ENCODE measurements around the gene SLFN5.

SLFN5 gene

GRCh38 chr17:35293151-35293847 lies 50.4 kb downstream of the SLFN5 start:
- Histone ChIP-seq H2AK5ac (ENCODE audit: low read length) (no peak overlapping the region), H2AFZ (ENCODE audit: insufficient read depth, low read length, poor library complexity) (no peak overlapping the region), H3K27ac (ENCODE audit: low read depth, low read length) (no peak overlapping the region), H4K91ac (ENCODE audit: low read depth, low read length) (no peak overlapping the region), H3K9ac (ENCODE audit: low read length) (no peak overlapping the region), H3K79me2 (ENCODE audit: control insufficient read depth, insufficient read depth, low read length, poor library complexity) (no peaks in the 10 kb centered on the region), H3K23ac (ENCODE audit: low read length) (no peak overlapping the region), H3K79me1 (ENCODE audit: low read length) (no peaks in the 10 kb centered on the region), H3K9me3 (ENCODE audit: insufficient read depth, low read depth, low read length) (peaks cover 2% of the 10 kb centered on the region), H2BK12ac (ENCODE audit: low read length) (no peak overlapping the region), H3K18ac (ENCODE audit: low read length) (no peak overlapping the region), H3K27me3 (ENCODE audit: insufficient read depth, low read length) (no peaks in the 10 kb centered on the region), H3K36me3 (ENCODE audit: control insufficient read depth in 1 of 2, insufficient read depth in 2 of 2, low read length in 2 of 2) (no peaks in the 10 kb centered on the region), H4K12ac (ENCODE audit: low read depth, low read length) (no peak overlapping the region), H4K8ac (ENCODE audit: low read depth, low read length) (no peak overlapping the region), H3K4me1 (ENCODE audit: control insufficient read depth in 1 of 2, insufficient read depth in 2 of 2, low read length in 2 of 2) (no peaks in the 10 kb centered on the region), H3K4ac (ENCODE audit: low read depth, low read length) (no peak overlapping the region), H2BK5ac (ENCODE audit: low read depth, low read length, poor library complexity) (no peak overlapping the region), H2BK120ac (ENCODE audit: insufficient read depth, low read length, poor library complexity) (no peak overlapping the region), H3K4me3 (ENCODE audit: low read depth, low read length) (no peak overlapping the region), H3K4me2 (ENCODE audit: low read length) (no peak overlapping the region), H3K14ac (ENCODE audit: low read length) (no peak overlapping the region)
- DNase-seq = peak; percentile 29 to 90
- WGBS (ENCODE audit: extremely low coverage, insufficient coverage, insufficient read length) = no CpG with 5 or more reads among the region's 1 CpG

- H4K12ac ChIP-seq (ENCODE audit: low read depth, low read length) = no peak overlapping the region
- H3K18ac ChIP-seq (ENCODE audit: low read length) = no peak overlapping the region
- no peak overlapping the region for H3K4me3 ChIP-seq (ENCODE audit: low read depth, low read length)
- no peak overlapping the region for H3K9ac ChIP-seq (ENCODE audit: low read length)
- H3K27ac ChIP-seq (ENCODE audit: low read depth, low read length) = no peak overlapping the region
- no peak overlapping the region for H3K23ac ChIP-seq (ENCODE audit: low read length)
- H3K4me1 ChIP-seq (ENCODE audit: control insufficient read depth in 1 of 2, insufficient read depth in 2 of 2, low read length in 2 of 2) = no peaks in the 10 kb centered on the region
- H2BK12ac ChIP-seq (ENCODE audit: low read length) = no peak overlapping the region
- no peaks in the 10 kb centered on the region for H3K79me2 ChIP-seq (ENCODE audit: control insufficient read depth, insufficient read depth, low read length, poor library complexity)
- H4K91ac ChIP-seq (ENCODE audit: low read depth, low read length) = no peak overlapping the region
- H3K79me1 ChIP-seq (ENCODE audit: low read length) = no peaks in the 10 kb centered on the region
- no peak overlapping the region for H2BK5ac ChIP-seq (ENCODE audit: low read depth, low read length, poor library complexity)
- H2BK120ac ChIP-seq (ENCODE audit: insufficient read depth, low read length, poor library complexity) = no peak overlapping the region
- H3K36me3 ChIP-seq (ENCODE audit: control insufficient read depth in 1 of 2, insufficient read depth in 2 of 2, low read length in 2 of 2) = no peaks in the 10 kb centered on the region
- H3K4me2 ChIP-seq (ENCODE audit: low read length) = no peak overlapping the region
- H4K8ac ChIP-seq (ENCODE audit: low read depth, low read length) = no peak overlapping the region
- no peak overlapping the region for H2AFZ ChIP-seq (ENCODE audit: insufficient read depth, low read length, poor library complexity)
- H3K27me3 ChIP-seq (ENCODE audit: insufficient read depth, low read length) = no peaks in the 10 kb centered on the region
- peaks cover 4% of the 10 kb centered on the region for H3K9me3 ChIP-seq (ENCODE audit: insufficient read depth, low read depth, low read length)
- no peak overlapping the region for H2AK5ac ChIP-seq (ENCODE audit: low read length)
- WGBS (ENCODE audit: extremely low coverage, insufficient coverage, insufficient read length) = no CpG with 5 or more reads among the region's 1 CpG
- no peak overlapping the region for H3K14ac ChIP-seq (ENCODE audit: low read length)
- H3K4ac ChIP-seq (ENCODE audit: low read depth, low read length) = no peak overlapping the region
- no peak for DNase-seq
Measured at GRCh38 chr17:35294756-35295155, 51.9 kb downstream of the SLFN5 start.

DNA sequence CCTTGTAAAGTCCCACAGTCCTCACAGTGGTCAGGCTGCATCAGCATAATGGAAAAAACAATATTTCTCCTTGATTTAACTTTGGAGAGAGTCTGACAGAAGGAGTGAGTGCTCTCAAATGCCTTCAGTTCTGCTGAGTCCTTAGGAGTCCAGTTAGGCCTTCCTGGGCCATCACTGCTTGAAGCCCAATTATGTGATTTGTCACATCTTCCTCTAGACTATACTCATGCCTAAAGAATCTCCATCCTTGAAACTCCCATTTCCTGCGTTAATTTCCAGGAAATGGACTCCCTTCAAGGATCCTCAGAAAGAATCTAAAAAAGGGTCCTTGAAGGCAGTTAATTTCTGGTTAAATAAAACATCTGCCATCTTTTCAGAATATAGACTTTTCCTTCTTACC lies 52.8 kb downstream of the SLFN5 start:
- H2BK12ac ChIP-seq (ENCODE audit: low read length) = no peak overlapping the region
- H3K79me2 ChIP-seq (ENCODE audit: control insufficient read depth, insufficient read depth, low read length, poor library complexity) = no peaks in the 10 kb centered on the region
- H4K12ac ChIP-seq (ENCODE audit: low read depth, low read length) = no peak overlapping the region
- no peak for DNase-seq
- H2AK5ac ChIP-seq (ENCODE audit: low read length) = no peak overlapping the region
- H2AFZ ChIP-seq (ENCODE audit: insufficient read depth, low read length, poor library complexity) = no peak overlapping the region
- no peak overlapping the region for H2BK5ac ChIP-seq (ENCODE audit: low read depth, low read length, poor library complexity)
- H3K27me3 ChIP-seq (ENCODE audit: insufficient read depth, low read length) = no peaks in the 10 kb centered on the region
- H3K18ac ChIP-seq (ENCODE audit: low read length) = no peak overlapping the region
- H4K91ac ChIP-seq (ENCODE audit: low read depth, low read length) = no peak overlapping the region
- H3K4me1 ChIP-seq (ENCODE audit: control insufficient read depth in 1 of 2, insufficient read depth in 2 of 2, low read length in 2 of 2) = no peaks in the 10 kb centered on the region
- no peak overlapping the region for H3K4ac ChIP-seq (ENCODE audit: low read depth, low read length)
- H3K27ac ChIP-seq (ENCODE audit: low read depth, low read length) = no peak overlapping the region
- H3K79me1 ChIP-seq (ENCODE audit: low read length) = no peaks in the 10 kb centered on the region
- no peak overlapping the region for H2BK120ac ChIP-seq (ENCODE audit: insufficient read depth, low read length, poor library complexity)
- no peak overlapping the region for H3K9ac ChIP-seq (ENCODE audit: low read length)
- no peak overlapping the region for H3K23ac ChIP-seq (ENCODE audit: low read length)
- H3K36me3 ChIP-seq (ENCODE audit: control insufficient read depth in 1 of 2, insufficient read depth in 2 of 2, low read length in 2 of 2) = no peaks in the 10 kb centered on the region
- no peak overlapping the region for H4K8ac ChIP-seq (ENCODE audit: low read depth, low read length)
- H3K9me3 ChIP-seq (ENCODE audit: insufficient read depth, low read depth, low read length) = peaks cover 4% of the 10 kb centered on the region
- no peak overlapping the region for H3K14ac ChIP-seq (ENCODE audit: low read length)
- WGBS (ENCODE audit: extremely low coverage, insufficient coverage, insufficient read length) = no CpG with 5 or more reads among the region's 1 CpG
- H3K4me3 ChIP-seq (ENCODE audit: low read depth, low read length) = no peak overlapping the region
- H3K4me2 ChIP-seq (ENCODE audit: low read length) = no peak overlapping the region

GRCh38 chr17:35297666-35298065 lies 54.8 kb downstream of the SLFN5 start:
- peaks cover 10% of the 10 kb centered on the region for H3K9me3 ChIP-seq (ENCODE audit: insufficient read depth, low read depth, low read length)
- no peak overlapping the region for H3K4me2 ChIP-seq (ENCODE audit: low read length)
- H2AK5ac ChIP-seq (ENCODE audit: low read length) = no peak overlapping the region
- no peak overlapping the region for H2BK5ac ChIP-seq (ENCODE audit: low read depth, low read length, poor library complexity)
- no peak for DNase-seq
- H3K18ac ChIP-seq (ENCODE audit: low read length) = no peak overlapping the region
- no peaks in the 10 kb centered on the region for H3K79me2 ChIP-seq (ENCODE audit: control insufficient read depth, insufficient read depth, low read length, poor library complexity)
- H2AFZ ChIP-seq (ENCODE audit: insufficient read depth, low read length, poor library complexity) = no peak overlapping the region
- no peak overlapping the region for H3K4ac ChIP-seq (ENCODE audit: low read depth, low read length)
- WGBS (ENCODE audit: extremely low coverage, insufficient coverage, insufficient read length) = 100% methylated on average over 1 of the region's 2 CpGs
- no peaks in the 10 kb centered on the region for H3K4me1 ChIP-seq (ENCODE audit: control insufficient read depth in 1 of 2, insufficient read depth in 2 of 2, low read length in 2 of 2)
- H3K36me3 ChIP-seq (ENCODE audit: control insufficient read depth in 1 of 2, insufficient read depth in 2 of 2, low read length in 2 of 2) = no peaks in the 10 kb centered on the region
- H2BK120ac ChIP-seq (ENCODE audit: insufficient read depth, low read length, poor library complexity) = no peak overlapping the region
- H3K27ac ChIP-seq (ENCODE audit: low read depth, low read length) = no peak overlapping the region
- H2BK12ac ChIP-seq (ENCODE audit: low read length) = no peak overlapping the region
- H3K23ac ChIP-seq (ENCODE audit: low read length) = no peak overlapping the region
- H3K27me3 ChIP-seq (ENCODE audit: insufficient read depth, low read length) = no peaks in the 10 kb centered on the region
- no peak overlapping the region for H4K12ac ChIP-seq (ENCODE audit: low read depth, low read length)
- no peak overlapping the region for H3K9ac ChIP-seq (ENCODE audit: low read length)
- no peak overlapping the region for H3K4me3 ChIP-seq (ENCODE audit: low read depth, low read length)
- no peak overlapping the region for H4K8ac ChIP-seq (ENCODE audit: low read depth, low read length)
- H3K14ac ChIP-seq (ENCODE audit: low read length) = no peak overlapping the region
- no peak overlapping the region for H4K91ac ChIP-seq (ENCODE audit: low read depth, low read length)
- no peaks in the 10 kb centered on the region for H3K79me1 ChIP-seq (ENCODE audit: low read length)

Data from trophoblast cell (in vitro differentiated cells and primary cell).